ENCODE data around the gene EMILIN3.

EMILIN3 gene, protein sequence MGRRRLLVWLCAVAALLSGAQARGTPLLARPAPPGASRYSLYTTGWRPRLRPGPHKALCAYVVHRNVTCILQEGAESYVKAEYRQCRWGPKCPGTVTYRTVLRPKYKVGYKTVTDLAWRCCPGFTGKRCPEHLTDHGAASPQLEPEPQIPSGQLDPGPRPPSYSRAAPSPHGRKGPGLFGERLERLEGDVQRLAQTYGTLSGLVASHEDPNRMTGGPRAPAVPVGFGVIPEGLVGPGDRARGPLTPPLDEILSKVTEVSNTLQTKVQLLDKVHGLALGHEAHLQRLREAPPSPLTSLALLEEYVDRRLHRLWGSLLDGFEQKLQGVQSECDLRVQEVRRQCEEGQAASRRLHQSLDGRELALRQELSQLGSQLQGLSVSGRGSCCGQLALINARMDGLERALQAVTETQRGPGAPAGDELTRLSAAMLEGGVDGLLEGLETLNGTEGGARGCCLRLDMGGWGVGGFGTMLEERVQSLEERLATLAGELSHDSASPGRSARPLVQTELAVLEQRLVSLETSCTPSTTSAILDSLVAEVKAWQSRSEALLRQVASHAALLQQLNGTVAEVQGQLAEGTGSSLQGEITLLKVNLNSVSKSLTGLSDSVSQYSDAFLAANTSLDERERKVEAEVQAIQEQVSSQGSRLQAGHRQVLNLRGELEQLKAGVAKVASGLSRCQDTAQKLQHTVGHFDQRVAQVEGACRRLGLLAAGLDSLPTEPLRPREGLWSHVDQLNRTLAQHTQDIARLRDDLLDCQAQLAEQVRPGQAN

GRCh38 chr20:41366546-41367392 is at the start of gene EMILIN3:
Gene EMILIN3, minus strand, starts transcription at chr20:41366818. Its CDS starts 184 bp downstream, at chr20:41366634.
- no peak for DNase-seq (ENCODE audit: low read depth in 1 of 2, low spot score in 1 of 2)

DNA sequence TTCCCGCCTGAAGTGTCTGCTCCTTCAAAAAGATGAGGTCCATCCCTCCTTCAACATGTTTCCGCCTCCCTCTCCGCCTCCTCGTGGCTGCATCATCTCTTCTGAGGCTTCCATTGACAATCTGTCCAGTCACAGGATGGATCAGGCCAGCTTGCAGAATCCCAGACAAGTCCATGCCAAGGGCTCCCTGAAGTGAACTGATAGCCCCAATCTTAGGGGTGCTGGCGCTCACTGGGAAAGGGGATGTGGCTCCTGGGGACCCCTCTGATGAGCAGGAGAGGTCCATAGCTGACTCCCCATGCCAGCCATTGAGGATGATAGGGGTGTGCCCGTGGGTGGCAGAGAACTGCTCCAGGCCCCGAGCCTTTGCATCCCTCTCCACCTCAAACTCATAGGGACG is 48.6 kb upstream of the EMILIN3 start:
- DNase-seq (ENCODE audit: low read depth in 1 of 2, low spot score in 1 of 2): no peak

GRCh38 chr20:41413169-41413568 is 46.6 kb upstream of the EMILIN3 start:
- DNase-seq (ENCODE audit: low read depth in 1 of 2, low spot score in 1 of 2): no peak

GRCh38 chr20:41412324-41413120 is 45.9 kb upstream of the EMILIN3 start:
- DNase-seq (ENCODE audit: low read depth in 1 of 2, low spot score in 1 of 2): no peak

- DNase-seq (ENCODE audit: low read depth in 1 of 2, low spot score in 1 of 2): no peak
Observed at GRCh38 chr20:41411391-41411847, 44.8 kb upstream of the EMILIN3 start.

DNA sequence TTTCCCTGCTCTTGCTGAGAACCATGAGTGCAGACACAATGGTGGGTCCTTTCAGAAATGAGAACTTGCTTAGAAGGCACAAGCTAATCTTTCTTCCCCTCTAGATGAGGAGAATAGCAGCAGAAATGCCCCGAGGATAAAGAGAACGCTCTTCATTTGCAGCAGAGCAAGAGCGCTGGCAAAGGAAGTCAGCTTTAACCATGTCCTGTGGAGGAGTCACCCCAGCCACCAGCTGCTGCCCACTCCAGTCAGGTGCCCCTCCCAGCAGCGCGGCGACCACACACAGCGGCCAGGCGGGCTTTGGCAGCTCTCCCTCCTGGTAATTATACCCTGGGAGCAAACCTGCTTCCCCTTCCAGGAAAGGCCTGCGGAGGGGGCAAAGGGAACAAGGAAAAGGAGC is 42.4 kb upstream of the EMILIN3 start:
- no peak for DNase-seq (ENCODE audit: low read depth in 1 of 2, low spot score in 1 of 2)

DNA sequence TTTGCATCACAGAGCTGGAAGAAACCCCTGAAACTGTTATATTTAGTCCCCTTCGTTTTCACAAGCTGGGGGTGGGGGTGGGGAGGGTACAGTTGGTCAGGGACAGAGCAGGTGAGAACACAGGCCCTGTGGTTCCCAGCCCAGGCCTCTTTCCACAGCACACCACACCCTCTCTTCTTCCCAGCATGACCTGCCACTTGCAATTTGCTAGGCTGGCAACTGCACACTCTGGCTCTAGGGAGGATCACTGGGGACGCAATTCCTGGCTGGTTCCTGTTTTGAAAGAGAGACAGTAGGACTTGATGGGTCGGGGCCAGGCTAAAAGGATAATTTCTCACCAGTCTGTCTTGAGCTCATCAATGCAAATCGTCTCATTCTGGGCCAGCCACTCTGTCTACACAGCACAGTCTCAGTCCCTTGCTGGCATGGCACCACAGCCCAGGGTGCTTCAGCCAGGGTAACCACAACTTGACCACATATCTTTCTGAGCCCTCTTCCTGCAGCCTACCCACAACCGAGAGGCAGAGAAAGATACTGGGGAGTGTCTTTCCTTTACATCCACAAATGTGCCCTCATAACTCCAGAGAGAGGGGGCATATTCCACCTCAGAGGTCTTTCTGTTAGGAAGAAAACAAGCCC is 41.7 kb upstream of the EMILIN3 start:
- no peak for DNase-seq (ENCODE audit: low read depth in 1 of 2, low spot score in 1 of 2)

GRCh38 chr20:41407607-41408006 is 41.0 kb upstream of the EMILIN3 start:
- no peak for DNase-seq (ENCODE audit: low read depth in 1 of 2, low spot score in 1 of 2)

DNA sequence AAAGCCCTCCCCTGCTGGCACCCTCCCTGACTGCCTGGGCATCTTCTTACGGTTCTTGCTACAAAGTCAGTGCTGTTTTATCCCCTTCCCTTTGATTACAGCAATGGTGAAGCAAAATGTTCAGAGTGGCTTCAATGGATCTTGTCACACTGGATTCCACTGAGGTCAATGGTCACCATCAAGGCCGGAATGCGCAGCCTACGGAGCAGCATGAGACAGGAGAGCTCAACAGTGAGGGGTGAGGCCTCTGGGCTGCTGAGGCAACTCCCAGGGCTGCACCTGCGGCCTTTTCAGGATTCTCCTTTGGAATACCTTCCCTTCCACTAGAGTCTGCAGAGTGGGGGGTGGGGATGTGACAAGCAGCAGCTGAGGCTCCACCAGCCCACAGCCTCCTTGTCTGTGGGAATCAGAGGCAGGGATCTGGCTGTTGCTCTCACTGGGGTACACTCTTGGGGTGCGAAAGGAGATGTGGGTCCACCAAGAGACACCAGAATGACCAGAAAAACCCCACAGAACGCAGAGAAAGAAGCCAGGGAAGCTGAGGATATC is 40.4 kb upstream of the EMILIN3 start:
- DNase-seq (ENCODE audit: low read depth in 1 of 2, low spot score in 1 of 2): no peak

GRCh38 chr20:41406353-41406752 is 39.7 kb upstream of the EMILIN3 start:
- no peak for DNase-seq (ENCODE audit: low read depth in 1 of 2, low spot score in 1 of 2)

DNA sequence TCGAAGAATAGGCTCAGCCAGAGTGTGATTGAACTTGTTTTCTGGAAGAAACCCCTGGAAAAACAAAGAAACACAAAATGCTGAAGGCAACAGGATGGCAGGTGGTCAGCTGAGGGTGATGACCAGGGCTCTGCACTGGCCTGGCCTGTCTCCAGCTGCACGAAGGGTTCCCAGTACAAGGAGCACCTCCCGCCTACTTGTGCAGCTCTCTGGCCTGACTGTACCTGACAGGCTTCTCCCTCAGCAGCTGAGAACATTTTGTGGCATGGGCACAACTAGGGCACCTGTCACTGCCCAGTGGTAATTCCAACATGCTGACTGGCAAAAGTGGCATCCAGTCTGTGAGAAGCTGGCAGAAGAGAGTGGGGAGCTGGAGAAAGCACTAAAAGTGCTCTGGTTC is 38.8 kb upstream of the EMILIN3 start:
- DNase-seq (ENCODE audit: low read depth in 1 of 2, low spot score in 1 of 2): no peak

GRCh38 chr20:41403604-41404003 is 37.0 kb upstream of the EMILIN3 start:
- no peak for DNase-seq (ENCODE audit: low read depth in 1 of 2, low spot score in 1 of 2)

- DNase-seq (ENCODE audit: low read depth in 1 of 2, low spot score in 1 of 2): no peak
Observed at GRCh38 chr20:41398408-41398807, 31.8 kb upstream of the EMILIN3 start.

- no peak for DNase-seq (ENCODE audit: low read depth in 1 of 2, low spot score in 1 of 2)
Observed at GRCh38 chr20:41395667-41396664, 29.3 kb upstream of the EMILIN3 start.

DNA sequence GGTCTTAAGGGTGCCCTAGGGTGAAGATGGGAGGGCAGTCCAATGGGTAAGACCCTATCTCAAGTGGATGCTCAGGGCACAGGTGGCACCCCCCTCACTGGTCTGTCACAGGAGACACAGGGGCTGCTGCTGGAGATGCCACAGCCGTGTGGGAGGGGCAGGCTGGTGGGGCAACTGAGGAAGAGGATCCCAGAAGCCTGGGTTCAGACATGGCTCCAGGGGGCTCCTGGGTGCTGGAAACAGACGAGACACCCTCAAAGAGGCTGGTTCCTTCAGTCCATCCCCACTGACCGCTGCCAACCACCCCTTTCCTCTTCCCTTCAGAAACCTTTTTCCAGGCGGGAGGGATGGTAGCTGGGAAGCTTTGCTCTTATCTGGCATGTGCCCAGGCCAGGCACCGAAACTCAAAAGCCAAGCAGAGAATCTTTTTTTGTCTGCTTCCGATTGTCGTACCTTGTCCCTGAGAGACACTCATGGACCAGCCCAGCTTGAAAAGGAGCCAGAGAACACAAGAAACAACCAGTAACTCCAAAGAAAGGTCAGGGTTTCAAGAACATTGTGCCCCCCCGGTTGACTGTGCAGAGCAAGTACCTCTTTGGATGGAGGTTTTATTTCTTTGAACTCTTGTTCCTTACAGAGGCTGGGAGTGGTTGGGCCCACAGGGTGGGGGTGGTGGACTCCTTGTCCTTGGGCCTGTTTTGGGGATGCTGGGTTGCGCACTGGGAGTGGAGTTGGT is 28.5 kb upstream of the EMILIN3 start:
- no peak for DNase-seq (ENCODE audit: low read depth in 1 of 2, low spot score in 1 of 2)

GRCh38 chr20:41394081-41394480 is 27.5 kb upstream of the EMILIN3 start:
- no peak for DNase-seq (ENCODE audit: low read depth in 1 of 2, low spot score in 1 of 2)

GRCh38 chr20:41393705-41394066 is 27.1 kb upstream of the EMILIN3 start:
- no peak for DNase-seq (ENCODE audit: low read depth in 1 of 2, low spot score in 1 of 2)

Data from activated T-helper 1 cell treated with anti-CD3 and anti-CD28 coated beads, Interleukin-2, amount 50 U/mL, for 16 hours (primary cell).